DMS53 treated with DMSO at 0.1 percent for 48 hours (cell line): ENCODE measurements around the gene EEA1.

Experiments
- DNase-seq: peaks from one replicate; lab custom pipeline; 2025; ENCODE audit not compliant: unreplicated experiment; lab: John Stamatoyannopoulos, UW

EEA1 gene

GRCh38 chr12:92897844-92898243 lies 31.3 kb downstream of the EEA1 start:
- DNase-seq, result no peak

GRCh38 chr12:92890601-92891106 lies 38.4 kb downstream of the EEA1 start:
- DNase-seq, result no peak

GRCh38 chr12:92886131-92886530 lies 43.0 kb downstream of the EEA1 start:
- no peak for DNase-seq

- DNase-seq, result no peak
These were observed 49.3 kb downstream of the EEA1 start for GRCh38 chr12:92879698-92880322.

GRCh38 chr12:92877904-92878303 lies 51.2 kb downstream of the EEA1 start:
- no peak for DNase-seq

GRCh38 chr12:92876496-92876895 lies 52.6 kb downstream of the EEA1 start:
- no peak for DNase-seq

GRCh38 chr12:92871116-92871515 lies 58.0 kb downstream of the EEA1 start:
- no peak for DNase-seq

- no peak for DNase-seq
These were observed 62.7 kb downstream of the EEA1 start for GRCh38 chr12:92866418-92866817.

GRCh38 chr12:92863251-92863650 lies 65.8 kb downstream of the EEA1 start:
- DNase-seq, result no peak

- DNase-seq, result no peak
These were observed 67.7 kb downstream of the EEA1 start for GRCh38 chr12:92861381-92861780.

GRCh38 chr12:92860521-92860920 lies 68.6 kb downstream of the EEA1 start:
- DNase-seq, result no peak

- DNase-seq, result no peak
These were observed 69.3 kb downstream of the EEA1 start for GRCh38 chr12:92859650-92860386.

GRCh38 chr12:92857818-92858217 lies 71.3 kb downstream of the EEA1 start:
- no peak for DNase-seq

- DNase-seq, result no peak
These were observed 74.8 kb downstream of the EEA1 start for GRCh38 chr12:92854344-92854743.

GRCh38 chr12:92848740-92849139 lies 80.4 kb downstream of the EEA1 start:
- DNase-seq, result no peak

GRCh38 chr12:92847368-92847767 lies 81.7 kb downstream of the EEA1 start:
- DNase-seq, result no peak

GRCh38 chr12:92845329-92845728 lies 83.8 kb downstream of the EEA1 start:
- DNase-seq, result no peak

GRCh38 chr12:92844151-92844763 lies 84.8 kb downstream of the EEA1 start:
- no peak for DNase-seq

GRCh38 chr12:92829686-92830282 lies 99.3 kb downstream of the EEA1 start:
- DNase-seq, result no peak

- no peak for DNase-seq
These were observed 100.5 kb downstream of the EEA1 start for GRCh38 chr12:92828565-92828964.

- peak; percentile 55 for DNase-seq
These were observed 101.2 kb downstream of the EEA1 start for GRCh38 chr12:92827836-92828431.
